Stimulated activated CD8-positive, alpha-beta memory T cell treated with anti-CD3 and anti-CD28 coated beads, Interleukin-12 subunit alpha, Interleukin-12 subunit beta, amount 100 ng/mL, for 4 hours (primary cell): ENCODE data around the gene SLC22A25.
"Not testable (repeated sequence)": the region's sequence is repeated elsewhere in the genome, so short reads cannot be mapped to it uniquely, and the experiment has no call there.

ENCODE experiments used
- DNase-seq: peaks from one replicate; pipeline ENCODE4 v3.0.0-alpha.2; 2020; ENCODE audit warnings: low read depth

Gene SLC22A25

DNA sequence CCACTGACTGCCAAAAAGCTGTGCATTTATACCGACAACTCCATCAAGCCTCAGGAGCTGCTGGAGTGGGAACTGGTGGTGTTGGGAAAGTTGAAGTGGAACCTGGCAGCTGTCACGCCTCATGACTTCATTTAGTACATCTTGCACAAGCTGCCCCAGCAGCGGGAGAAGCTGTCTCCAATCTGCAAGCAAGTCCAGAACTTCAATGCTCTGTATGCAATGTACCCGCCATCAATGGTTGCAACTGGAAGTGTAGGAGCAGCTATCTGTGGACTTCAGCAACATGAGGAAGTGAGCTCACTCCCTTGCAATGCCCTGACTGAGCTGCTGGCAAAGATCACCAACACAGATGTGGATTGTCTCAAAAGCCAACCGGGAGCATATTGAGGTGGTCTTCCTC, at the start of gene SLC22A25:
TSS of gene SLC22A25 (minus strand) at position 67 of the 400 bp plus-strand sequence. CDS start 13,947 bp downstream, outside the sequence.
- DNase-seq: no peak

DNA sequence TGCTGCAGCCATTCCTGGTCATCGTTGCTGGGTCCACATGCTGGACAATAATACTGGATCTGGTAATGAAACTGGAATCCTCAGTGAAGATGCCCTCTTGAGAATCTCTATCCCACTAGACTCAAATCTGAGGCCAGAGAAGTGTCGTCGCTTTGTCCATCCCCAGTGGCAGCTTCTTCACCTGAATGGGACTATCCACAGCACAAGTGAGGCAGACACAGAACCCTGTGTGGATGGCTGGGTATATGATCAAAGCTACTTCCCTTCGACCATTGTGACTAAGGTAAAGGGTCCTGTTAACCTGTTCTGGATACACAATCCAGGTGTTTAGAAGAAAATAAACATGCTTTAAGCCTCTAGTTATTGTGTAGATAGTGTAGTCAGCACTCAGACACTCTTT, 46.9 kb upstream of the SLC22A25 start:
- no peak for DNase-seq

DNA sequence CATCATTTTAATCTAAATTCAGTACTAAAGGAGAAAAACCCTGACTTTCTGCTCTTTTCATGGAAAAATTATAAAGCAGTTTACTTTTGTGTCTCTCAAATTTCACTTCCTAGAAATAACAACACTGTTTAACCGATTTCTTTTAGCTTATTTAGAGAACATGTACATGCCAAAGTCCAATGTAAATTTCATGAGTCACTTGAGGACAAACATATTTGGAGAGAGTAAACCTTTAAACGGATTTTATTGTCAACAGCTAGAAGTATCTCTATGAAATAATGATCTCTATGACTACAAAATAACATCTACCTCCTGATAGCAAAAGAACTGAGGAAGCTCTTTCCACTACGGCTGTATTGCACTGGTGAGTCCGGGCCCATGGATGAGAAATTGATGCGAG, 46.3 kb upstream of the SLC22A25 start:
- no peak for DNase-seq

DNA sequence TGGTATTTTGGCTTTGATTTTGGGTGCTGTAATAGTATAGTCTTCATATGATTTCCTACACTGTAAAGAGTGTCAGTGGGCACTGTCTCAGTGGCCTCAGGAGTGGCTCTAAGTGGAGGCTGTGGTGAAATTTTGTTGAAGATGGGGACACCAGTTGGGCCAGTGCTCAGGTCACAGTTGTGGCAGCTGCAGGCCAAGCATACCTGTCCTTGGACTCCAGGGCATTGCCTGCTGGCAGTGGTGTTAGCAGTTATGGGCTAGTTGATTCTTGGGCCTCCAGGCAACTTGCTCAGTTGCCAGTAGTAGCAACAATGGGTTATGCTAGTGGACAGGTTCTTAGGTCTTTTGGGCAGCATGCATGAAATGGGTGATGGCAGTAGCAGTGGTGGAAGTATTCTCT, 39.2 kb upstream of the SLC22A25 start:
- DNase-seq: no peak

DNA sequence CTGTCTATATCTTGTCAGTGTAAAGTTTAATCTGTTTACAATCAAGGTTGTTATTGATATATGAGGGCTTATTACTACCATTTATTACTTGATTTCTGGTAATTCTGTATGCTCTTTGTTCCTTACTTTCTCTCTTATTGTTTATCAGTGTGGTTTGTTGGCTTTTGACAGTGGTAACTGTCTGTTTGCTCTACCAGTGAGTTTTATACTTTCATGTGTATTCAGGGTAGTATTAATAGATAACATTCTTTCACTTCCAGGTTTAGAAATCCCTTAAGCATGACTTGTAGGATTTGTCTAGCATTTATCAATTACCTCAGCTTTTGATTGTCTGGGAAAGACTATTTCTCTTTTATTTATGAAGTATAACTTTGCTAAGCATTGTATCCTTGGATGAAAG, 37.5 kb upstream of the SLC22A25 start:
- DNase-seq: no peak

DNA sequence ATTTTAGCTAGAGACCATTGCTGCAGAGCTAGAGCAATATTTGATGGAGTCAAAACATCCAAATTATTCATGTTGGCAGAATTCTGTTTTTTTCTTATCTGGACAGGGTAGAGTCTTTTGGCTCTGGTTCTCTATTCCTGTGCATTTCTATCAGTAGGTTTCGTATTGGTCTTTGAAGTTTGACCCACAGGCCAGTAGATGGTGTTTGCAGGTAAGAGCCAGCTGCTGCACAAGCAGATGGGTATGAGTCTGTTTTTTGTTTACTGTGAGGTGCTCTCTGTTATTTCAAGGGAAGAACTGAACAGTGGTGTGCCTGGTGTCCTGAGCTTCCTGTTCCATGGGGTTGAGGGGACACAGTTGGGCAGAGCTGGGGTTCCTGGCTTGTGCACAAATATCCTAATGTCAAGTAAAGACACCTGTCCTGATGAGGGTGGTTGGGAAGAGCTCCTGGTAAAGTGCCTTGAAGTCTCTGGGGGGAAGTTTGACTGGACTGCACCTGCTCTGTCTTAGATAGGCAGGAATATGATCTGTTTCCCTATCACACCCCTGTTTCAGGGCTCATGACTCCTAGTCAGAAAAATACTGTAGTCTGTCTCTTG, 34.0 kb upstream of the SLC22A25 start:
- DNase-seq: no peak

DNA sequence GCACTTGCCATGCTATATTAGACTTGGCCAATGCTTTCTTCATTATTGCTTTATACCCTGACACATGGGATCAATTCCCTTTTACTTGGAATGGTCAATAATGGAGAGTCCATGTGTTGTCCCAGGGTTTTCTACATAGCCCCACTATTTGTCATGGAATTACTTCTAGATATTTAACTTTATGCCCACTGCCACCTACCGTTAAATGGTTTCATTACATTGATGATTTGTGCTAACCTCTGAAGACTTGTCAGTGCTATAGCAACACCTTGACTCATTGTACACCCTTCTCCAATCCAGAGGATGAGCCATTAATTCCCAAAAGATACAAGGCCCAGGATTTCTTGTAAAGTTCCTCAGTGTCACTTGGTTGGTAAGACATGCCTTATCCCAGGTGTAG, 31.4 kb upstream of the SLC22A25 start:
- no peak for DNase-seq

DNA sequence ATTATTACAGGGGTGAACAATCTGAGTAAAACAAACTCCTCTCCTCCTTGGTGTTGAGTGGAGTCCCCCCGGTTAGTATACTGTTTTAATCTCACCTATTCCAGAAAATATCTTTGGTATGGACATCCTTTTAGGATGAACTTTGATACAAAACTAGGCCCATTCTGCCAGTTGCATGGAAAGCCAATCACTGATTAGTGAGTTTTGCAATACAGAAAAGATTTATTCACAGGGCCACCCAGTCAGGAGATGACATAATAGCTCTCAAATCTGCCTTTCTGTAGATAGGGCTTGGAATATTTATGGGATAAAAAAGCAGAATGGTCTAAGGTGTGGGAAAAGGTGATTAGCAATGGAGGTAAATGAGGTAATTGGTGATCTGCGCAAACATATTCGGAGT, 30.3 kb upstream of the SLC22A25 start:
- DNase-seq: no peak

DNA sequence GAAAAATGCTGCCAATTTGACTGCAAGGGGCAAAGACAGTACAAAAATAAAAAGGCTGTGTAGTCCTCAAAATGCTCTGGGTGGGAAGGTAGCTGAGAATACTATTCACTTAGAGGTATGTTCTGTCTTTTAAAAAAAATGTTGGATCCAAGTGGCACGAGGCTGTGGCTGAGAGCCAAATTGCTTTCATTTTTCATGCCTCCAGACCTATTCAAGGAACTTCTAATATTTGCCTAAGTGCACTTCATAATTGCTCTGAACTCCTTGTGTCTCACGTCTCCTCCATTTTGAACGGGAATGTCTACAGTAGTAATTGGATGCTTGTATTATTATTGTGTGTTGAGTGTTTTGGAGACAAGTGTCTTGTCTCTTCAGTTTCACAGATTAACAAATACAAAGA, 19.1 kb upstream of the SLC22A25 start:
- DNase-seq: no peak

DNA sequence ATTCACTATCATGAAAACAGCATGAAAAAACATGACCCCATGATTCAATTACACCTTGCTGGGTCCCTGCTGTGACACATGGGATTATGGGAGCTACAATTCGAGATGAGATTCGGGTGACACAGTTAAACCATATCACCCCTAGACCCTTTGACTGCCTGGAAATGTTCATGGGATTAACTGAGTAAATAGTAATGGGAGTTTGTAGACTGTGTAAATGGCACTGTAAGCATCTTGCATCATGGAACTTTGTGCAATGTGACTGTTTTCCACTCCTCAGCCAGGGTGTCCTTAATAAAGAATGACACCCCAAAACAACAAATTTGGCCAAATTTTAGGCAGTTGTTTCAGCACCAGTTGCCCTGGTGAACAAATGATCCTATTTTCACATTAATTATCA, 7.9 kb upstream of the SLC22A25 start:
- no peak for DNase-seq

DNA sequence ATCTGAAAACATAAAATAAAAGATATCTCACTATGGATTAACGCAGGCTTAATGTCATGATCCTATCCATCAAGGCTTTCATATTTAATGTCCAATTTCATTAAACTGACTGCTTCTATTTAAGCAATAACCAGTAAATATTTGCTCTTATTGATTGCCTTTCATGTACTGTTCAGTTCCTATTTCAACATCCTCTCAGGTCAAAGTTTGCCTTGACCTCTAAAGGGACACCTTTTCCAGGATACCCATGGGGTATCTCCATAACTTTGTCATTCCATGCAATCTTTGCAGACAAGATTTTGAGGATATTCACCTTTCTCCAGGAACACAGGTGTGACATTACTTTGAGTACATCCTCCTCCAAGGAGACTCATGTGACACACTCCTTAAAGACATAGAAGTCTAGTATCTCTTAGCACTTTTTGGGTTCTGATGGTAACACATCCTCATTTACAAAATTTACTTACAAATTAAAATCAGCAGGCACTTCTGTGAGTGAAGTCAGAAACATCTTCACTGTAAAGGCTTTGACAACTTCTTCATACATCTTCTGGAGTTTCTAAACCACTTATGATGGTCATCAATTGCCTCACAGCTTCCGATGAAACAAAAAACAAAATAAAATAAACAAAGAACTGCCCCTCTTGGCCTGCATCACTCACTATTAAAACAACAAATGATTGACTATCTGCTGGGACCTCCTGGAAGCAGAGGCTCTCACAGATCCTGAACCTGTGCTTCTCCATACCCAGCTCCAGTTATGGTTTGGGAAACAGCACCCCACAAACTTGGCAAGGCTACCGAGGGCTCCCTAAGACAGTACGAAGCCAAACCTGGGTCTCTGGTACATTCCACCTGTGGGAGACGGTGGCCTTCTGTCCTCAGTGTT, 7.0 kb upstream of the SLC22A25 start:
- no peak for DNase-seq

DNA sequence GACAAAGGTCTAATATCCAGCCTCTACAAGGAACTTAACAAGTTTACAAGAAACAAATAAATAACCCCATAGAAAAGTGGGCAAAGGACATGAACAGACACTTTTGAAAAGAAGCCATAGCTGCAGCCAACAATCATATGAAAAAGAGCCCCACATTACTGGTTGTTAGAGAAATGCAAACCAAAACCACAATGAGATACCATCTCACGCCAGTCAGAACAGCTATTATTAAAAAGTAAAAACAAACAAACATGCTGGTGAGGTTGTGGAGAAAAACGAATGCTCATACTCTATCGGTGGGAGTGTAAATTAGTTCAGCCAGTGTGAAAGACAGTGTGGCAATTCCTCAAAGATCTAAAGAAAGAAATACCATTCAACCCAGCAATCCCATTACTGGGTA, 5.6 kb upstream of the SLC22A25 start:
- no peak for DNase-seq

DNA sequence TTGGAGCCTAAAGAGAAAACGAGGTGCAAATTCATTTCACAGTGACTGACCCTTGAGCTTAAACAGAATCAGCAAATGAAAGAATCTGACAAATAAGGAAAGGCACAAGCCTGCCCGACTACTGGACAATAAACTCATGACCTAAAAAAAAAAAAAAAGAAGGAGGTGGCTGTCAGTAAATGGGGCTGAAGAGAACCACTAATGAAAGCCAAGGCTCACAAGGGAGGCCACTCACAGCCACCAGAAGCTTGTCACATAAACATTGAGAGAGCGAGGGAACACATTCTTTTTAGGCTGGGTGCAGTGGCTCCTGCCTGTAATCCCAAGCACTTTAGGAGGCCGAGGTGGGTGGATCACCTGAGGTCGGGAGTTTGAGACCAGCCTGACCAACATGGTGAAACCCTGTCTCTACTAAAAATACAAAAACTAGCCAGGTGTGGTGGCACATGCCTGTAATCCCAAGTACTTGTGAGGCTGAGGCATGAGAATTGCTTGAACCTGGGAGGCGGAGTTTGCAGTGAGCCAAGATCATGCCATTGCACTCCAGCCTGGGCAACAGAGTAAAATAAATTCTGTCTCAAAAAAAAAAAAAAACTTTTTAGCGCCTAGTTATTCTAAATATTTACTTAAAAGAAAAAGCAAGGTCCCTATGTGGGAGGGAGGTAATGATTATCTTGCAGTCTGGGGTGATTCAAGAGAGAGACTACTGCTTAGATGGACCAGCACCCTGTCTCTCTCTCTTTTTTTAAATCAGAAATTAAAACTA, 4.0 kb upstream of the SLC22A25 start:
- DNase-seq: not testable (repeated sequence)

DNA sequence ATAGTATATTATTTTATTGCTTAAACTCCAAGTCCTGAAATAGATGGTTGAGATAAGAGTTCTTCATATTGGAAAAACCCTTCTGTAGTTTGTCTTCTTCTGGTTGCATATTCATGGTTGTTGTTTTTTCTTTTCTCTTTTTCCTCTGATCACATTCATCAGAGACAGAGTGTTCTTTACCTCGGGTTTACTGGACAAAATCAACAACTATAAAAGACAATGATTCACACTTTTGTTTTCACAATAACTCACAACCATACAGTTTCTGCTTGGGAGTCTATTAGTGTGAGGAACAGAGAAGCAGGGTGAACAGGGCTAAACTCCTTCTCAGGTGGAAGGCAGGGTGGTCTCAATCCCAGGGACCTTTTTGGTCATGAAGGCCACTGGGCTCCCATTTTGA, 2.6 kb upstream of the SLC22A25 start:
- no peak for DNase-seq

DNA sequence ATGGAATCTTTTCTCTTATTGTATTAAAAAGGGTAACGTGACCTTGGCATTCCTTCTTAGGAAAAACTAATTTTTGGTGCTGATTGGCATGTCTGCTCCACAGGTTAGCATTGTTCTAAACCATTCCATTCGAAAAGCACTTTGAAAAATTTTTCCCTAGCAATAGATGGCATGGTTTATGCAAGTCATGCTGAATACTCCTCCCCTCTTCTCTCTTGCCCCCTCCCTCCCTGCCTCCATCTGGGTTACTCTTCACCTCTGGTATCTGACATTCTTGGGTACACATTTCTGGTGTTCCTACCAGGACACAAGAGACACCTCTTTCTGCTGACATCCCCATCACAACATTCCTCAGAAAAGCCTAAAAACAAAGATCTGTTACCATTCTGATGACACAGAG, 1.5 kb upstream of the SLC22A25 start:
- DNase-seq: no peak

DNA sequence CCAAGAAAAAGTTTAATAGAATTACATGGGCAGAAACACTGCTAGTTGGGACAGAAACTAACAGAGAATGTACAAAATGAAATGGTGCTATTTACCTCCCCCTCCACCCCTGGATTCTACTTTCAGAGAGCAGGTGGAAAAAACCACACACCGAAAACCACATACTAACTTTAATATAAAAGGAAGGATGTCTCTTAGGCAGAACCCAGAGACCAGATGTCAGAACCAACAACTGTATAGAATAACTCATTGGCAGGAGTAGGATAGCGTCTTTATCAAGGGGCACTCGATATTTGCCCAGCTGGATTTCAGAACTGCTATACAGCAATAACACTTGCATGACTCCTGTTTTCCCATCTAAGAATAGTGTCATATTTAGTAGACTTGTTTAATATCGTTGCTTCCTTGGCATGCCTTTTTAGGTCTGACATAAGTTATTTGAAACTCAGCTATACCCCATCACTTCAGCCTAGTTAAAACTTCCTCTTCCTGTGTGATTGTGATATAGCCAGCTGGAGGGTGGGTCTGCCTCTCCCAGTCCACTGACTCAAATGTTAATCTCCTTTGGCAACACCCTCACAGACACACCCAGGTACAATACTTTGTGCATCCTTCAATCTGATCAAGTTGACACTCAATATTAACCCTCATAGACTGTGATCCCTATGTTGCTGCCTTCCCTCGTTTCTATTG, 1.2 kb downstream of the SLC22A25 start:
- DNase-seq: no peak

DNA sequence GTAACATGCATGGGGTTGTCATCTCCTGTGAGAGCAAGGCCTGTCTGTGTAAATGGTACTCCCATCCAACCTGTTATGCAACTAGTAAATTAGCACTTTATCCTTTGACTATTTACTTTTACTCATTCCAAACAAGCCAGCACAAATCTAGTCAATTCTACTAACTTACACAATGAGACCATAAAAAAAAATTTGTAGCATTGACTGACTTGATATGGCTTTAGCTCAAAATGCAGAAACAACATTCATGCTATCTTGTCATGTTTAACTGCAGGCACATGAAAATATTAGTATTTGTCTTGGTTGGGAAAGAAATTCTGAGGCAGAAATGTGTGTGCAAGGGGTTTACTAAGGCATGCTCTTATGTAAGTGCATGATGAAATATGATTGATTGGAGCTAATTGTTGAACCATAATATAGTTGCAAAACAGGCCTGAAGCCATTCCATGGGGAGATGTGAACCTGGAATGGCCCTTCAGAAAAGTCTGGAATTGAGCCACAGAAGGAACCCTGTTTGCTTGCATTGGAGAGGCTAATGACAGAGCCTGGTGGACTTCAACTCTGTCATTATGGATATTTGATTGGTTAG, 2.5 kb downstream of the SLC22A25 start:
- no peak for DNase-seq

DNA sequence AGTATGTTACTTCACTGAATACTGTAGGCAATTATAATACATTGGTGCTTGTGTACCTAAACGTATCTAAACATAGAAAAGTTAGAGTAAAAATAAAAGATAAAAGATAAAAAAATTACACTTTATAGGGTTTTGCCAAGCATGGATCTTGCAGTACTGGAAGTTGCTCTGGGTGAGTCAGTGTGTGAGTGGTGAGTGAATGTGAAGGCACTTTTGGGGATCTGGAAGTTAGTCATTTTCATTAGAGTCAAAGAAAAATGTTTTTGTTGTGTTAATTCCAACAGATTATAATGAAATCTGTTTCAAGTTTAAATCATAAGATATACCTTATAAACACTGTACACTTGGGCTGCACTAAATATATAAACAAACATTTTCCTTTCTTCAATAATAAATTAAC, 3.3 kb downstream of the SLC22A25 start:
- DNase-seq: no peak

DNA sequence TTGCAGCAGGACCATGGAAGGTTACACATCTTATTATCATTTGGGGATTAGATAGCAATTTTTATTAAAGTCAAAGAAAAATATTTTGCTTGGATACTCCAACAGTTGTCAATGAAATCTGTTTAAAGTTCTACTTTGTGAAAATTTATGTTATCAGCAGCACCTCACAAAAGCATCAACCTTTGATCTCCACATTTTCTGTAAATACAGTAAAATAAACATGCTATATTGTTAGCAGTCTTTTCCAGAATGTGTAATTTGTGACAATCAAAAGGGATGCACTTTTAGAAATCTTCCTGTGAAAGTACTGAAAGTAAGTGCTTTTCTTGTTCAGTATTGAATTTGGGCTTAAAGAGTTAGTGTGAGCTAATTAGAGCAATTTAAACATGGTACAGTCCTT, 4.1 kb downstream of the SLC22A25 start:
- DNase-seq: no peak

DNA sequence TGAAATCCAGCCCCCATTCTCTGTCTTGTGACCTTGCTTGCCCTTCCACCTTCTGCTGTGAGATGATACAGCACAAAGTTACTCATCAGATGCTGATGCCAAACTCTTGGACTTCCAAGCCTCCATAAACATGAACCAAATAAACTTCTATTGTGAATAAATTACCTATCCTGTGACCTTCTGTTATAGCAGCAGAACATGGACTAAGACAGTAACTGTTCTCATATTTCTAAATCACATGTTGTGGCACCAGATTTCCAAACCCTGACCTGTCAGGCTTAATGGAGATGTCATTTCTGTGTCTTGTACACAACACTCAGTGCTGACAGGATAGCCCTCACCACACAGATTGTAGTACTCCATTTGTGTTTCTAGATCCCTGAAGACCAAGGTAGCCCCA, 6.0 kb downstream of the SLC22A25 start:
- DNase-seq: no peak

DNA sequence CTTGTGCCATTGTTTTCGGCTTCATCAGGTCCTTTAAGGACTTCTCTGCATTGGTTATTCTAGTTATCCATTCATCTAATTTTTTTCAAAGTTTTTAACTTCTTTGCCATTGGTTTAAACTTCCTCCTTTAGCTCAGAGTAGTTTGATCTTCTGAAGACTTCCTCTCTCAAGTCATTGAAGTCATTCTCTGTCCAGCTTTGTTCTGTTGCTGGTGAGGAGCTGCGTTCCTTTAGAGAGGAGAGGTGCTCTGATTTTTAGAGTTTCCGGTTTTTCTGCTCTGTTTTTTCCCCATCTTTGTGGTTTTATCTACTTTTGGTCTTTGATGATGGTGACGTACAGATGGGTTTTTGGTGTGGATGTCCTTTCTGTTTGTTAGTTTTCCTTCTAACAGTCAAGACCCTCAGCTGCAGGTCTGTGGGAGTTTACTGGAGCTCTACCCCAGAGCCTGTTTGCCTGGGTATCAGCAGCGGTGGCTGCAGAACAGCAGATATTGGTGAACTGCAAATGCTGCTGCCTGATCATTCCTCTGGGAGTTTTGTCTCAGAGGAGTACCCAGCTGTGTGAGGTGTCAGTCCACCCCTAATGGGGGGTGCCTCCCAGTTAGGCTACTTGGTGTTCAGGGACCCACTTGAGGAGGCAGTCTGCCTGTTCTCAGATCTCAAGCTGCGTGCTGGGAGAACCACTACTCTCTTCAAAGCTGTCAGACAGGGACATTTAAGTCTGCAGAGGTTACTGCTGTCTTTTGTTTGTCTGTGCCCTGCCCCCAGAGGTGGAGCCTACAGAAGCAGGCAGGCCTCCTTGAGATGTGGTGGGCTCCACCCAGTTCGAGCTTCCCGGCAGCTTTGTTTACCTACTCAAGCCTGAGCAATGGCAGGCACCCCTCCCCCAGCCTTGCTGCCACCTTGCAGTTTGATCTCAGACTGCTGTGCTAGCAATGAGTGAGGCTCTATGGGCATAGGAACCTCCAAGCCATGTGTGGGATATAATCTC, 7.6 kb downstream of the SLC22A25 start:
- not testable (repeated sequence) for DNase-seq
